Measurements from ENCODE around the gene CENPV.
"Not testable (repeated sequence)": the region's sequence is repeated elsewhere in the genome, so short reads cannot be mapped to it uniquely, and the experiment has no call there.

CENPV gene

GRCh38 chr17:16353317-16354174 lies at the start of gene CENPV:
TSS of gene CENPV (minus strand) at chr17:16353469. CDS start at chr17:16353436, 33 bp downstream.
- DNase-seq = peak; percentile 72 to 76

- no peak for DNase-seq
Observed at GRCh38 chr17:16398270-16399267, 45.3 kb upstream of the CENPV start.

- DNase-seq = not testable (repeated sequence)
Observed at GRCh38 chr17:16396693-16397092, 43.4 kb upstream of the CENPV start.

GRCh38 chr17:16395887-16396286 lies 42.6 kb upstream of the CENPV start:
- DNase-seq = not testable (repeated sequence)

- not testable (repeated sequence) for DNase-seq
Observed at GRCh38 chr17:16392491-16392890, 39.2 kb upstream of the CENPV start.

GRCh38 chr17:16391451-16391850 lies 38.2 kb upstream of the CENPV start:
- no peak for DNase-seq

GRCh38 chr17:16386126-16386507 lies 32.8 kb upstream of the CENPV start:
- not testable (repeated sequence) for DNase-seq

GRCh38 chr17:16384557-16384956 lies 31.3 kb upstream of the CENPV start:
- DNase-seq = no peak

GRCh38 chr17:16383772-16384287 lies 30.6 kb upstream of the CENPV start:
- DNase-seq = no peak

- DNase-seq = no peak
Observed at GRCh38 chr17:16383216-16383615, 29.9 kb upstream of the CENPV start.

- peak in 1 of 2 donors; percentile 59 for DNase-seq
Observed at GRCh38 chr17:16381496-16381820, 28.2 kb upstream of the CENPV start.

- peak; percentile 92 to 94 for DNase-seq
Observed at GRCh38 chr17:16380640-16381495, 27.6 kb upstream of the CENPV start, which contains the start of gene UBB. TSS of gene UBB (plus strand) at chr17:16381091. CDS start at chr17:16381908, 817 bp downstream.

- DNase-seq = no peak
Observed at GRCh38 chr17:16379654-16380053, 26.4 kb upstream of the CENPV start.

- DNase-seq = no peak
Observed at GRCh38 chr17:16378636-16379282, 25.5 kb upstream of the CENPV start.

GRCh38 chr17:16377941-16378341 lies 24.7 kb upstream of the CENPV start:
- no peak for DNase-seq

- no peak for DNase-seq
Observed at GRCh38 chr17:16374146-16374938, 21.1 kb upstream of the CENPV start.

GRCh38 chr17:16371742-16372141 lies 18.5 kb upstream of the CENPV start:
- no peak for DNase-seq

GRCh38 chr17:16364625-16365024 lies 11.4 kb upstream of the CENPV start:
- DNase-seq = no peak

- peak; percentile 81 to 83 for DNase-seq
Observed at GRCh38 chr17:16363749-16364536, 10.7 kb upstream of the CENPV start.

GRCh38 chr17:16361874-16362273 lies 8.6 kb upstream of the CENPV start:
- DNase-seq = no peak
